SK-MEL-5 (cell line): ENCODE results near the gene UVRAG. TPM values are rescaled to one million over a fixed set of nuclear protein-coding genes. Genes with fewer than 3 reads are reported as not detected.
"Not testable (repeated sequence)": the region's sequence is repeated elsewhere in the genome, so short reads cannot be mapped to it uniquely, and the experiment has no call there.

ENCODE experiments used
- DNase-seq: peaks from one replicate; pipeline ENCODE4 v3.0.0-alpha.2; 2016; ENCODE audit warnings: low read depth, low spot score
- in situ Hi-C: cut with HindIII; loops from 2 replicates; pipeline ENCODE4 v1.10.0; 2016; ENCODE audit warnings: low sequenced_read_pairs, high pct_unique_total_duplicates, low pct_unique_long_range_greater_than_20kb
- total RNA-seq: library from RNA; depleted of rRNA; stranded (reverse); fragments of >200 nt; shearing (Covaris generic); gene quantifications from 2 replicates; pipeline ENCODE4 v1.2.3, GENCODE V29; 2014

Gene UVRAG
- total RNA-seq, 1 experiment from 2014 or later = 19.2 TPM

DNA sequence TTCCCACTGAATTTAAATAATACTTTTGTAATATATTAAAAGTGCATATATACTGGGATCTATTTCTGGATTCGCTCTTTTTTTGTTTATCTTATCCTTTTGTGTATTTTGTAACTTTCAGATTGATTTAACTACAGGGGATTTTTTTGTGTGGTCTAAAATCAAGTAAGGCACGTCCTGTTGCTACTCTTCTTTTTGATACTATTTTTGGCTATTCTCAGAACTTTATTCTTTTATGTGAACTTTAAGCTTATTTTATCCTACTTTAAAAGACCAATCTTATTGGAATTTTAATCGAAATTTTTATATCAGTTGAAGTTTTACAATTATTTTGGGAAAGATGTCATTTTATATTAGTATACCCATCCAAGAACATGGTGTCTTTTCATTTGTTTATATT lies 106.8 kb downstream of the UVRAG start:
- in situ Hi-C loops = no loop called here
- no peak for DNase-seq

DNA sequence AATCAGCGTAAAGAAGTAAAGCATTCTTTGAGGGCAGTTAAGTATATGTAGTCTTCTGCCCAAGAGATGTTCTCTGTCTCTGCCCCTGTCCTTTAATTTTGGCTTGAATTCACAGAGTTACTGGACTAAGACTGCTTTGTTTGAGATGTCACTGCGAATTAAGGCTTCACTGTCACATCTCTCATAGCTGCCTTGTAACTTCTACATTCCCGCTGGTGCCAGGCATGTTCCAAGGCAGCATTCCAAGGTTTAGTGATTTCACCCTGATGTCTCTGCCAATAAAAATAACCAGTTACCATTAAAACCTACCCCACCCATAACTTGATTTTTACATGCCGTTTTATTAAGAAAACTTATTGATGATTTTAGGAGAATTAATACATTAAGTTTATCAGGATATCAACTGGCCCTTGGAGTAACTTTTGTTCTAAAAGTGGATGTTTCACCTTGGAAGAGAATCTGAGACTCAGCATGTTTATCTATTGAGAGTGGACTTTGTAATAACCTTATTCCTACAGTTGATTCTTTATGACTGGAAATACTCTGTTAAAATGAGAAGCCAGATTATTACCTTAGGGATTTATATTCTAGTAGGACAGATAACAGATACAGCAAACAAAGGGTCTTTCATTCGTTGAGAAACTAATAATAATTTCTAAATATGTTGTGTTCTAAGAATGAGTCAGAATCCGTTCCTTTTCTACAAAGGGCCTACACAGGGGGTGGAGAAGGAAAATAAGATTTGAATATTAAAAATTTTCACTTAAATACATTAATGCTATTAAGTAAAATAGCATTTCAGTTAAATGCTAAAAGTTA lies 110.2 kb downstream of the UVRAG start:
- in situ Hi-C loops = no loop called here

DNA sequence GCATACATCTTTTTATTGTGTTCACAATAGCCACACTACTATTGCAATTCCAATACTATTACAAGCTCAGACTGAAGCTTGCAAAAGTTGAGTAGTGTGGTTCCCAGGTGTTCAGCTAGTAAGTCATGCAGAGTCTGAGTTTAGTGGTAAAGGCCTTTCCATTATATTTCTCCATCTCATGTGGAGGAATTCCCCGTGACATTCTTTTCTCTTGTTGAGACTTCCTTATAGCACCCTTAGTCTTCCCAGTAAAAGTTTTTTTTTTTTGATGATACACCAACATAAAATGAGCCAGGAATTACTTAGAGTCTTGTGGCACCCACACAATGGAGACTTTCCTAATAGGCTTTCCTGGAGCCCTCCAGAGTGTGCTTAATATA lies 110.8 kb downstream of the UVRAG start:
- in situ Hi-C loops = no loop called here
- no peak for DNase-seq

More for the DNA sequence above, 110.2 kb downstream of the UVRAG start:
- DNase-seq = peak; percentile 23

DNA sequence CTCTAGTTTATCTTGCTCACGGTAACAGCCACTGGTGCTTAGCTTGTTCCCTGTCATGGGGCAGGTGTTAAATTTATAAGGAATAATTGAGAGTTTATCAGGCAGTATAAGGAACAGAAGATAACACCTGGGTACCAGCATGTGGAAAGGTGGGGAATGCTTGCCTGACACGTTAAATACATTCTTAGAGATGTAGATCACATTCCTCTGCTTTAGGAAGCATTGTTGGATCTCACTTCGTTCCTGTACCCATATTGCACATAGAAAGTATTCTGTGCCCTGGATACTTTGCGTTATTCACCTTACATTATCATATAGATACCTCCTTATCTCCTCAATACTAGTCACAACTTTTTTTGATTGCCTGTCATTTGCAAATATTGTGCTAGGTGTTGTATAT lies 114.7 kb downstream of the UVRAG start:
- no peak for DNase-seq
- in situ Hi-C loops = no loop called here

DNA sequence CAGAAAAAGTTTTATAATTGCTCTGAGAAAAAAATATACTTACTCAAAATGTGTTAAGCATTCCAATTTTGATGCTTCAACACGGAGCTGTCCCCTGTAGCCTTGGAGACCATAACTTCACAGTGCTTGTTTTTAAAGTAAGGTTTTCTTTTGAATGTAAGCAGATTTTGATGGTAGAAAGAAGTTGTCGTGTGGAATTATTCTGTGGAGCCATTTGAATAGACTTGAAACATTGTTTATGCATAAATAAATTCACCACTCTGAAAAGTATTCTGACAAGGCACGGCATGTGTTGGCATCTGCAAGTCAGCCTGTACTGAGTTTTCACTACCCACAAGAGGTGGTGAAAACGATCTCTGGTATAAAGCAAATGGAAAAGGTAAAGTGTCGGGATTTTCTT lies 115.5 kb downstream of the UVRAG start:
- in situ Hi-C loops = no loop called here
- DNase-seq = no peak

DNA sequence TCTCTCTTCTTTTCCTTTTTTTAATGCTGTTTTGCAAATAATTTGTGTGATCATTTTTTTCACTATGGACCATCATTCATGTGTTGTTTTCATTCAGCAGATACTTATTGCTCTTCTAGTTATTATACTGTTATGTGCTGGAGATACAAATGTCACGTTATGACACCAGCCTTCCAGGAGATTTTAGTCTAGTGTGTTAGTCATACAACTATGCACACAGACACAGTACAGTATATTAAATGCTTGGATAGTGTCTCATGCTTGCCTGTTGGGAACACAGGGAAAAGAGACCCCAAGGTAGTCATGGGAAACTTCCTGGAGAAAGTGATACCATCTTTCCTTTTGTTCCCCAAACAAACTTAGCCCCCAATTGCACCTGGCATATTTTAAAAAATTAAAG lies 116.1 kb downstream of the UVRAG start:
- no peak for DNase-seq
- in situ Hi-C loops = no loop called here

DNA sequence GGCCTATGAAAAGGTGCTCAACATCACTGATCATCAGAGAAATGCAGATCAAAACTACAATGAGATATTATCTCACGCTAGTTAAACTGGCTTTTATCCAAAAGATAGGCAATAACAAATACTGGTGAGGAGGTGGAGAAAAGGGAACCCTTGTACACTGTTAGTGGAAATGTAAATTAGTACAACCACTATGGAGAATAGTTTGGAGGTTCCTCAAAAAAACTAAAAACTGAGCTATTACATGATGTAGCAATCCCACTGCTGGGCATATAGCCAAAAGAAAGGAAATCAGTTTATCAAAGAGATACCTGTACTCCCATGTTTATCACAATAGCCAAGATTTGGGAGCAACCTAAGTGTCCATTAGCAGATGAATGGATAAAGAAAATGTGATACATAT lies 118.7 kb downstream of the UVRAG start:
- in situ Hi-C loops, DNase-seq: not testable (repeated sequence)

DNA sequence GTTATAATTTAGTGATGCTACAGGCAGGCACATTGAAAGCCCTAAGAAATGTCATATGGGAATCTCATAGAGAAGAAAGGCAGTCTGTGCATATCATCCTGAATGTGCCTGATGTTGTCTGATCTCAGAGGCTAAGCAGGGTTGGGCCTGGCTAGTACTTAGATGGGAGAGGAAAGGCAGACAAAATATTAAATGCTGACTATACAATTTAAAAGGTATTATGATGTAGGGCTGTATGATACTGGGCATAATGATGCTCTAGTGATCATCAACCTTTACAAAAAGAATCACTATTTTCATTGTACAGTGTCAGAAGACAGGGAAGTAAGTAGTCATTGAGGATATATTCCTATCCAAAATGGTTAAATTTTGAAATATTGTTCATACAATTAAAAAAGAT lies 119.8 kb downstream of the UVRAG start:
- no peak for DNase-seq
- in situ Hi-C loops = no loop called here

DNA sequence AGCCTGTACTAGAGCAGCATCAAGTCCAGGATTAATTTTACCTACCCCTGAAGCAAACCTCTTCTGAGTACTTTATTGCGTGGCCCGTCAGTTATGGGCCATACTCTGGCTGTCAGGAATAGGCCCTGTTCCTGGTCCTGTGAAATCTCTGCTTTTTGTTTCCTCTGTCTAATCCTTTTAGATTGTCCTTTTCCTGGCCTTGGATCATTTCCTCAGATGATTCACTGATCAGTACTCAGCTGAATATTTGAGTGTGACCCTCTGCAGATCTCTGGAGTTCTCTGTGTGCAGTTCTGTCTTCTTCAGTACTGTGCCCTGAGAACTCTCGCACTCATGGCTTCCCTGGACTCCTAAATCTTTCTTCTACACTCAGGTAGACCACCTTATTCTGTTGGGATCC lies 123.5 kb downstream of the UVRAG start:
- in situ Hi-C loops = no loop called here

DNA sequence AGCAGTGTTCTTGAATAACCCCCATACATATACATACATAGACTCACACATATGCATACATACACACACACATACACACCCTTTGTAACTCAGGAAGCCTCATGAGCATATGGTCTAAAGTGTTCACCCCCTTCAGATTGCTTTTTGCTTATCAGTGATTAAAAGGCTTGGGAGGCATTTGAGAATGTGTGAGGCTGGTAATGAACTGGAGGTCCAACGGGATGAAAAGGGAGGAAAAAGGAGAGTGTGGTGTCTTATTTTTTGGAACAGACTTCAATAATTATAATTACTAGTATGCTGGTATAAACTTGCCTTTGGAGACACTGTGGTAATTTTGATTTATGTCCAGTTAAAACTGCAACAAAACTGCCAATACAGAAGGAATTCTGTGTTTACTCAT lies 124.5 kb downstream of the UVRAG start:
- DNase-seq = no peak
- in situ Hi-C loops = no loop called here

More for the DNA sequence above, 123.5 kb downstream of the UVRAG start:
- DNase-seq = no peak

DNA sequence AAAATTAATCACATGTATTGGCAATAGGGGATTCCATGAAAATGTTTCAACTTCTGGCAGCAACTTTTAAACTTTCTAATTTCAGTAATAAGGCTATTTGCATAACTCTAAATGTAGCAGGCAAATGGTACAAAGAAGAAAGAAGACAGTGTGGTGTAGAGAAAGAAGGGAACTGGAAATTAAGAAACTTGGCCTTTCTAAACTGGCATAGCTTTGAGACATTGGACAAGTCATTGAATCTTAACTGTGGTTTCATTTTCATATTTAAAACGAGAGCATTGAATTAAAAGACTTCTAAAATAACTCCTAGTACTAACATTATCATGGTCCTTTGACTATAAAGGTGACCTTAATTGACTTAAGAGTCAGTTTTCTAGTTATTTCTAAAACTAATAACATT lies 125.0 kb downstream of the UVRAG start:
- no peak for DNase-seq
- in situ Hi-C loops = no loop called here

DNA sequence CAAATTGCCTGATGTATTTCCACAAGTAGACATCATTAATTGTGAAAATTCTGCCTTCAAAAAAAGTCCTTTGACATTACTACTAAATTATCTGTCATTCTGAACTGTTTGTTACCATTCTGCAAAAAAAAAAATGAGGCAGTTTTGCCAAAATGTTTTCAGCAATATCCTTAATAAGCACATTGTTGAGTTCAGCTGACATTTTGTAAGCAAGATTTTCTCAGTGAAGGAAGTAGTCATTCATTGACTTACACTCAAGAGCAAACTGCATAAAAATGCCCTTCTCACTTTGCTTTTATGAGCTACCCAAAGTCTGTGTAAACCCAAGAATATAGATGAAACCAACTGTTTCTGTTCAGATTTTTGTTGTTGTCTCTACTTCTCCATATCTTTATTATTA lies 125.9 kb downstream of the UVRAG start:
- in situ Hi-C loops = no loop called here

DNA sequence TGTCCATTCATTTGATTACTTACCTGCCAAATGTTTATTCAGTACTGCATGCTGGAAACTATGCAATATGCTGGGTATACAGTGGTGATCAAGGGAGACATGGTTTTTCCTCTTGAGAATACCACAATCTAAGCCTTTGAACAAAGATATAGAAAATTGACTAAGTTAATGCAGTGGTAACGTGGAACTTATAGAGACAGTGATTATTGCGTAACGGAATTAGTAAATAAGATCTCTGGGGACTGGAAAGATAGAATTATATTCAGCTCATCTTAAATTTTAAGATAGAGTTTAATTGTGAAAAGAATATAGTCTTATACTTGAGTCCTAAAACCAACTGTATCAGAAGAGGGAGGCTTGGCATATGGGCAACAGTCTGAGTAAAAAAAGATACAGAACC lies 129.5 kb downstream of the UVRAG start:
- in situ Hi-C loops = no loop called here
- no peak for DNase-seq

More for the DNA sequence above, 125.9 kb downstream of the UVRAG start:
- DNase-seq = no peak

DNA sequence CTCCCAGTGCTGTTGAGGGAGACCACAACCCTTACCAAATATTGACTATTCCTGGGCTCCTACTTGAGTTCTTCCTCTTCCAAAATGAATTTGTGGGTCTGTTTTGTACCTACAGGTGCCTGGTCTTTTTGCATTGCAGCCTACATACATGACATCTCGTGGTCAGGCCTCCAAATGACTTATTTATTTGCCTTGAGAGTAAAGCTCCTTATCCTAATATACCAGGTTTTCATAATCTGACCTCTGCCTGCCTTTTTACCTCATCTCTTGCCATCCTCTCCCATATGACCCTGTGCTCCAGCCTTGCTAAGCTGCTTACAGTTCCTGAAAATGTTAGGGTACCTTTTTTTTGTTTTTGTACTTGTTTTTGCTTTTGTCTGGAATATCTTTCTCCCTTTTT lies 130.4 kb downstream of the UVRAG start:
- no peak for DNase-seq
- in situ Hi-C loops = no loop called here

DNA sequence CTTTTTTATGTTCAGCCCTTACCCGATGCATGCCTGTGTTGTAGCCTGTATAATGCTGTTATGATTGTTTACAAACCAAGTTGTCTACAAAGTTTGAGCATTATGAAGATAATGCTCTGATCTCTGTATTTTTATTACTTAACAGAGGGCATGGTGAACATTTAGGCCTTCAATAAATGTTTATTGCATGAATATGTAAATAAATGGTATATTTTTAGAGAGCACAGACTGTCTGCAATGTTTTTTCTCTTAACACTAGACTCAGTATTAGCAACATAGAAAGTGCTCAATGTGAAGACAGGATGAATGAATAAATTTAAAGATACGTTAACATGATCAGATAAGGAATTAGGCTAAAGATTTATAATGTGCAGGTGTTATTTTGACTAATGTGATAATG lies 130.9 kb downstream of the UVRAG start:
- no peak for DNase-seq
- in situ Hi-C loops = no loop called here

DNA sequence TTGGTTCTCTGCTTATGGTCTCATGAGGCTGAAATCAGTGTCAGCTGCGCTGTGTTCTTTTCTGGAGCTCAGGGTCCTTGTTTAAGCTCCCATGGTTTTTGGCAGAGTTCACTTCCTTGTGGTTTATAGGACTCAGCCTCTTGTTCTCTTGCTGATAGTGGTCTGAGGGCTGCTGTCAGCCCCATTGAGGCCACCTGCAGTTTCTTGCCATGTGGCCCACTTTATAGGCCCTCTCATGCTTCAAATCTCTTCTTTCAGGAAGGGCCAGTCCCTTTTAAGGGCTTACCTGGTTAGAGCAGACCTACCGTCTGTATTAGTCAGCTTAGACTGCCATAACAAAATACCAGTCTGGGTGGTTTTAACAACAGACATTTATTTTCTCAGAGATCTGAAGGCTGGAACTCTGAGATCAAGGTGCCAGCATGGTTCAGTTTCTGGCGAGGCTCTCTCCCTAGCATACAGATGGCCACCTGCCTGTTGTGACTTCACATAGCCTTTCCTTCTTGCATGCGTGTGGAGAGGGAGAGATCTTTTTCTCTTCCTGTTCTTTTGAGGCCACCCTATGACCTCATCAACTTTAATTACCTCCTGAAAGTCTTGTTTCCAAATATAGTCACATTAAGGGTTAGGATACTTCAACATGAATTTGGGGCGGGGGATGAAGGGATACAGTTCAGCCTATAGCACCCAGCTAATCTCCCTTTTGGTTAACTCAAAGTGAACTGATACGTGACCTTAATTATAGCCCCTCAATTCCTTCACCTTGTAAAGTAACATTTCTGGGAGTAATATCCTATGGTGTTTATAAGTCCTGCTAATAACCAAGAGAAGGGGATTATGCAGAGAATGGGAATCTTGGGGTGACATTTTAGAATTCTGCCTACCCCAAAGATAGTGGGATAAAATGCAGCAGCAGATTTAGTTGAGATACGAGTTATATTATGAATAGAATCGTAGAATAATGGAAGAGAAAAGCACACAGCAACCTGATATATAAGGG lies 131.8 kb downstream of the UVRAG start:
- DNase-seq = peak; percentile 11
- in situ Hi-C loops = no loop called here

DNA sequence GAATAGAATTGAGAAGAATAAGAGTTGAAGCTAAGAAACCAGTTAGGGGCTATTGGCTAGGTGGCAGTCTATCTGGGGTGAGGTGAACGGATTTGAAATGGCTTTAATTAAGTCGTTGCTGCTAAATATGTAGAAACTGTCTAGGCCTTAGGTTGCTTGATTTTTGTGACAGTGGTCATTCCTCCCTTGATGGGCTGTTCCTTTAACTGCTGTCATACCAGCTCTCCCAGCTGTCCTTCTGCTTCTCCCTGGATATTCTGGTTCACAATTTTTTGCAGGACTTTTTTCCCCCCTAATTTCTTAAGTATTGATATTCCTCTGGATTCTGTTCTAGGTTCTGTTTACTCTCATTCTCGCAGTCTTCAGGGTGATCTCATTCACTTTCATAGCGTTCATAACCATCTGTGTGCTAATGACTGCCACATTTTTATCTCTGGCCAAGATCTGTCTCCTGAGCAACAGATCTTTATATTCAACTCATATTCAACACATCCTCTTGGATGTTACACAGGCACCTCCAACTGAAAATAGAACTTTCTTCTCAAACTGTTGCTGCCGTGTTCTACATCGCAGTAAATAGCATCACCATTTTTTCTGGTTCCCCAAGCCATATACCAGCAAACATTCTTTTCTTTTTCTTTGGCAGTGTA lies 134.1 kb downstream of the UVRAG start:
- no peak for DNase-seq
- in situ Hi-C loops = no loop called here

DNA sequence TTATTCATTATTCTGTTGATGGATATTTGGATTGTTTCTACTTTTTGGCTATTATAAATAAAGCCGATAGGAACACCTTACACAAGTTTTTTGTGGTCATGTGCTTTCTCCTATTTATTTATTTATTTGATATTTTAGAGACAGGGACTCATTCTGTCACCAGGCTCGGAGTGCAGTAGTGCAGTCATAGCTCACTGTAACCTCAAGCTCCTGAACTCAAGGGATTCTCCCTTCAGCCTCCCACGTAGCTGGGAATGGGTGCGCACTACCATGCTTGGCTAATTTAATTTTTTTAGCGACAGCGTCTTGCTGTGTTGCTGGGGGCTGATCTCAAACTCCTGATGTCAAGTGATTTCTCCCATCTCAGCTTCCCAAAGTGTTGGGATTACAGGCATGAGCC lies 135.1 kb downstream of the UVRAG start:
- no peak for DNase-seq
- in situ Hi-C loops = no loop called here
